GM08714 (cell line): ENCODE measurements around the gene NRXN3.
"Not testable (repeated sequence)": the region's sequence is repeated elsewhere in the genome, so short reads cannot be mapped to it uniquely, and the experiment has no call there.

Experiments used
- H3K4me3 ChIP-seq: fragments of 200-500 bp; sonication (Bioruptor generic); 2 replicates; pipeline ENCODE4 v1.5.1; 2014; ENCODE audit warnings: mild to moderate bottlenecking, low read length, inconsistent platforms
- ZNF274 ChIP-seq: IDR thresholded peaks from 2 replicates; pipeline ENCODE4 v1.6.1; 2012; ENCODE audit warnings: mild to moderate bottlenecking, low read depth, low read length

Gene NRXN3

DNA sequence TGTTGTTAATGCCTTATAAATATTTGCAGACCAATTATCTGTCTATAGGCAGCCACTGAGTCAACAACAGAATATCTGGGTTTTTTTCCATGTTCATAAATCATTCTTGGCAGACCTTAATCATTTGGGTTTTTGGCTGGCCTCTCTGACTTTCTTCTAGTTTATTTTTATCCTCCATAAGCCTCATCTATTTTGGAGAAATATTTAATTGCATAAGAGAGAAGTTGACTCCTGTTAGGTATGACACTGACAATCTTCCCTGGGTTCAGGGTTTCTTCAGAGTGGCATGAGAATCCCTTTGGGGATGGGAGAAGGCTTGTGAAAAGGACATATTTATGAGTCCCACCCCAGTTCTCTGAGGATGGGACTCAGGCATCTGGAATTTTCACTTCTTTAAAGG, 299.8 kb downstream of the NRXN3 start:
- no peak overlapping the region for H3K4me3 ChIP-seq

GRCh38 chr14:78479127-78479780, 309.1 kb downstream of the NRXN3 start:
- no peak overlapping the region for H3K4me3 ChIP-seq
- no peak for TF ChIP-seq ZNF274

More for the DNA sequence above, 299.8 kb downstream of the NRXN3 start:
- no peak for TF ChIP-seq ZNF274

DNA sequence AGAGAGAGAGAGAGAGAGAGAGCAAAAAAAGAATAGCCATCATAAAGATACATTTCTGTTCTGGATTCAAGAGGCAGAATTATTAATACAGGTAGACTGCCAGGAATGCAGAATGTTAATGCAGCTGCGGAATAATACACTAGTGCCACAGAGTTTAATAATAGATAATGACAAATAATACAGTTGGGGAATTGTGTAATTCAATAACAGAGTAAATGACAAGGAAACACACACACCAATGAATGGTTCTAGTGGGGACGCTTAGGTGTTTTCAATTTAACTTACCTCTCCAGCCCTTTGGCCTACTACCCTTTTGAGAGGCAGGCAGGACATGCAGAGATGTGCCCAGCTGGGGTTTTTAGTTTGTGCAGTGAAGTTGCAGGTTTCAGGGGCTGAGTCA, 313.9 kb downstream of the NRXN3 start:
- no peak overlapping the region for H3K4me3 ChIP-seq
- no peak for TF ChIP-seq ZNF274

DNA sequence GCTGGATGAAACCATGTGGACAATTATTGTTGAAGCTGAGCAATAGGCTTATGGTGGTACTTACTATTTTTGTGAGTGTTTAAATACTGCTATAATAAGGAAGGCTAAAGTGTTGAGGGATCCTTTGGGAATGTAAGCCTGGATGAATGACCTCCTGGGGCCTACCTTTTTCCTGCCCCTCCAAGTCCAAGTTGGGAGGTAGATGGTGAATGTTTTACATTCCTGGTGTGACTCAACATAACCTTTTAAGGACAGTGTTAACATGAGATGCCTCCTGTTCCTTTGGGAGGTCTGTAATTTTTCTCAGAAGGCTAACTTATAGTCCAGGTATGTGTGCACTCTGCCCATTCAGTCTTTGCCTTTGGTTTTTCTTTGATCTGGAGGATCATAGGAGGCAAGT, 315.9 kb downstream of the NRXN3 start:
- no peak for TF ChIP-seq ZNF274

GRCh38 chr14:78486621-78487020, 316.4 kb downstream of the NRXN3 start:
- H3K4me3 ChIP-seq, result no peak overlapping the region
- TF ChIP-seq ZNF274, result no peak

More for the DNA sequence above, 315.9 kb downstream of the NRXN3 start:
- no peak overlapping the region for H3K4me3 ChIP-seq

DNA sequence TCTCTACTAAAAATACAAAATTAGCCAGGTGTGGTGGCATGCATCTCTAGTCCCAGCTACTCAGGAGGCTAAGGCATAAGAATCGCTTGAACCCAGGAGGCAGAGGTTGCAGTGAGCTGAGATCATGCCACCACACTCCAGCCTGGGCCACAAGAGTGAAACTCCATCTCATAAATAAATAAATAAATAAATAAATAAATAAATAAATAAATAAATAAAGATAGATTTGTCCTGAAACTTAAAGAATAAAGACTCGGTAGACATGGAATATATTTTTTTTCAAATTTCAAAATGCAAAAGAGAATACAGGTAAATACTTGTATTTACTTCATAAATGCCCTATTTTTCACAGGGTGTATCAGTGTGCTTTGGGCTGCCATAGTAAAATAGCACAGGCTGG, 317.4 kb downstream of the NRXN3 start:
- H3K4me3 ChIP-seq, result not testable (repeated sequence)

DNA sequence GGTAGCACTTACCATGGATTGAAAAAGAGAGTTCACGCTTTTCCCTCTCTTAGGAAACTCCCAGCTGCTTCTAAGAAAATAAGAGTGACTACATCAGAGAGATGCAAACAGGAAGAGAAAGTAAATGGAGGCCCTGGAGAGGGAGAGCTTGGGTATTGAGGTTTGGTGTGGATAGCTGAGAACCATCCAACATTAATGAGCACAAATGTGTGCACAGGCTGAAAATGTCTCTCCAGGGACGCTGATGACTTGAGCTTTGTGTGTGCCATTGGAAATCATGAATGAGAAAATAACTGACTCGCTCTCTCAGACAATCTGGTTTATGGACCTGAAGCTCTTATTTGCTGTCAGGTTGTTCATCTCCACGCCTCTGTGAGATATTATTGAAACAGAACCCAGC, 318.8 kb downstream of the NRXN3 start:
- TF ChIP-seq ZNF274, result no peak

GRCh38 chr14:78491048-78491447, 320.9 kb downstream of the NRXN3 start:
- no peak overlapping the region for H3K4me3 ChIP-seq
- no peak for TF ChIP-seq ZNF274

More for the DNA sequence above, 318.8 kb downstream of the NRXN3 start:
- H3K4me3 ChIP-seq, result no peak overlapping the region

DNA sequence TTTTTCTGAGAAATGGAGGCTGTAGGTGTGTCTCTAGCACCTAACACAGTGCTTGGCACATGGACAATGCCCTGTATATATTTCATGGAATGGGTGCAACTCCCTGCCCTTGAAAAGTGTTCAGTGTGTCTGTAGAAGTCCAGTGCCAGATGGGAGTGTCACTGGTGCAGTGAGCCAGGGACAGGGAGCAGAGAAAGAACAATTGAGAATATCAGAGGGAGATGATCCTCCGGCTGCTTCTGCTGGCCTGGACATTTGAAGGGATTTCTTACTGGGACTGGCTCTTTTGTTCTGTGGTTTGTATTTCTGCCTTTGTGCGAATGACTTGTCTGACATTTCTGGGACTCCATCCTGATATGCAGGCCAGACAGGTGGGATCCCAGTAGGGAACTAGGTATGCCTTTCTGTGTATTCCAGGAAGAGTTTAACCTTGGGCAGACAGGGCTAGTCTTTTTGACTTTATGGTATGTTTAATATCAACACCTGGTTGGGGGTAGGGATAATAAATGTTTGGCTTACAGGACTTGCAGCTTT, 328.0 kb downstream of the NRXN3 start:
- TF ChIP-seq ZNF274, result no peak
- no peak overlapping the region for H3K4me3 ChIP-seq

GRCh38 chr14:78501909-78502308, 331.7 kb downstream of the NRXN3 start:
- no peak for TF ChIP-seq ZNF274
- no peak overlapping the region for H3K4me3 ChIP-seq

- H3K4me3 ChIP-seq, result no peak overlapping the region
- TF ChIP-seq ZNF274, result no peak
Measured at GRCh38 chr14:78508023-78508422, 337.9 kb downstream of the NRXN3 start.

DNA sequence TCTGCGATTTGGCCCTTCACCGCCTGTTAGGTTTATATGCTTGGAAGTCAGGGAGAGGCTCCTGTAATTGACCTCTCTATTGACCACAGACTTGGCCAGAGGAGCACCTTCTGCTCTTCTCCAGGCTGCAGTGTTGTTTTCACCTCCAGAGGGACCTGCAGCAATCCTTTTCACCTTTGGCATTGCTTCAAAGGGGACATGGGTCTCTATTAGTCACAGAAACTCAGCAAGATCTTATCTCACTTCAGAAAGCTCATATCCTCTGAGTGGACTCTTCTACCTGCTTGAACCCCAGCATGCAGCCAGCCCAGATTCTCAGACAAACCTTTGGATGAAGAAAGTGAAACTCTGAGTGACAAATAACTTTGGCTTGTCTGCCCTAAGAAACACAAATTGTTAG, 339.3 kb downstream of the NRXN3 start:
- no peak for TF ChIP-seq ZNF274

GRCh38 chr14:78512021-78512420, 341.8 kb downstream of the NRXN3 start:
- no peak for TF ChIP-seq ZNF274
- H3K4me3 ChIP-seq, result no peak overlapping the region

More for the DNA sequence above, 339.3 kb downstream of the NRXN3 start:
- H3K4me3 ChIP-seq, result no peak overlapping the region

- no peak overlapping the region for H3K4me3 ChIP-seq
- TF ChIP-seq ZNF274, result no peak
Measured at GRCh38 chr14:78519863-78520262, 349.7 kb downstream of the NRXN3 start.

- no peak overlapping the region for H3K4me3 ChIP-seq
- no peak for TF ChIP-seq ZNF274
Measured at GRCh38 chr14:78524196-78524595, 354.0 kb downstream of the NRXN3 start.

DNA sequence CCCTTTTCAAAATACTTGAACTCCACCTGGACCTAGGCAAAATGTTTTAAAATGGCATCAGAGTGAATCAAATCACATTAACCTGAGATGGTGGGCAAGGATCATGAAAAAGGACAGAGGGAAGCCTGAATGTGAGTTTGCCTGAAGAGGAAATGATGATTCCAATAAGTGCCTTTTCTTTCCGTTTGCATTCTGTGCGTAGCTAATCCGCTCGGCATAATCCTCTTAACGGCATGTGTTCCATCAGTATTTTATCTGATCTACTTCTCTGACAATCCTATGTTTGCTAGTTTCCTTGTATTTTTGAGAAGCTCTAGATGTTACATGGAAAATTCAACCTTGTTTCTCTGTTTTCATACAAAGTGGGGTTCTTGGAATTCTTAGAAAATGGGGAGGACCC, 354.6 kb downstream of the NRXN3 start:
- no peak for TF ChIP-seq ZNF274
- H3K4me3 ChIP-seq, result no peak overlapping the region
